GM23338 (cell line): ENCODE measurements around the gene RSPH1. TPM values are rescaled to one million over a fixed set of nuclear protein-coding genes. Genes with fewer than 3 reads are reported as not detected.

ENCODE experiments used
- ATAC-seq: fragments of 200-7000 bp; cut with Tn5 transposase; 3 replicates; pipeline ENCODE4 v1.9.1; 2020
- DNase-seq: peaks from one replicate; pipeline ENCODE4 v3.0.0-alpha.2; 2015; ENCODE audit warnings: low spot score
- H2AFZ ChIP-seq: fragments of 200-600 bp; sonication (generic); 2 replicates; pipeline ENCODE4 v1.8.0; 2016; ENCODE audit warnings: antibody characterized with exemption, mild to moderate bottlenecking, moderate library complexity
- H3F3A ChIP-seq: fragments of 200-600 bp; sonication (generic); replicated peaks from 2 replicates; pipeline ENCODE4 v1.8.0; 2017; ENCODE audit warnings: antibody characterized with exemption, mixed run types, low read depth
- H3K27ac ChIP-seq: fragments of 200-600 bp; sonication (generic); 2 replicates; pipeline ENCODE4 v1.6.1; 2016; ENCODE audit warnings: low read depth
- H3K27me3 ChIP-seq: fragments of 200-600 bp; sonication (generic); 2 replicates; pipeline ENCODE4 v1.8.0; 2016; ENCODE audit warnings: mild to moderate bottlenecking, mixed run types, moderate library complexity; ENCODE audit not compliant: insufficient read depth
- H3K36me3 ChIP-seq: fragments of 200-600 bp; sonication (generic); 2 replicates; pipeline ENCODE4 v1.8.0; 2016; ENCODE audit warnings: mild to moderate bottlenecking; ENCODE audit not compliant: insufficient read depth
- H3K4me1 ChIP-seq: fragments of 200-600 bp; sonication (generic); 2 replicates; pipeline ENCODE4 v1.8.0; 2016; ENCODE audit warnings: mild to moderate bottlenecking, moderate library complexity; ENCODE audit not compliant: insufficient read depth
- H3K4me2 ChIP-seq: fragments of 200-600 bp; sonication (generic); 2 replicates; pipeline ENCODE4 v1.7.1; 2017; ENCODE audit warnings: mixed run types
- H3K4me3 ChIP-seq: fragments of 200-600 bp; sonication (generic); 2 replicates; pipeline ENCODE4 v1.6.1; 2016; ENCODE audit warnings: mixed run types
- H3K79me2 ChIP-seq: fragments of 200-600 bp; sonication (generic); replicated peaks from 2 replicates; pipeline ENCODE4 v1.8.0; 2017; ENCODE audit warnings: mild to moderate bottlenecking; ENCODE audit not compliant: insufficient read depth
- H3K9me2 ChIP-seq: fragments of 200-600 bp; sonication (generic); 2 replicates; pipeline ENCODE4 v1.8.0; 2017; ENCODE audit not compliant: insufficient read depth
- H4K20me1 ChIP-seq: fragments of 200-600 bp; sonication (generic); replicated peaks from 2 replicates; pipeline ENCODE4 v1.8.0; 2017; ENCODE audit warnings: mild to moderate bottlenecking; ENCODE audit not compliant: insufficient read depth
- H3K27ac Mint-ChIP-seq: 2 replicates; pipeline ENCODE4 v1.8.0; 2020; ENCODE audit warnings: inconsistent platforms, mild to moderate bottlenecking, moderate library complexity, mixed read lengths
- H3K27me3 Mint-ChIP-seq: 3 replicates; pipeline ENCODE4 v1.8.0; 2022; ENCODE audit warnings: low read depth, mild to moderate bottlenecking, moderate library complexity, mixed read lengths, inconsistent platforms; ENCODE audit not compliant: insufficient read depth, poor library complexity
- H3K36me3 Mint-ChIP-seq: 3 replicates; pipeline ENCODE4 v1.8.0; 2021; ENCODE audit warnings: low read depth, mild to moderate bottlenecking, inconsistent platforms, moderate library complexity, mixed read lengths
- H3K4me1 Mint-ChIP-seq: 3 replicates; pipeline ENCODE4 v1.8.0; 2020; ENCODE audit warnings: mild to moderate bottlenecking, inconsistent platforms, mixed read lengths
- H3K4me3 Mint-ChIP-seq: 3 replicates; pipeline ENCODE4 v1.8.0; 2021; ENCODE audit warnings: moderate library complexity, mild to moderate bottlenecking, inconsistent platforms, mixed read lengths
- H3K9me3 Mint-ChIP-seq: 3 replicates; pipeline ENCODE4 v1.8.0; 2020; ENCODE audit warnings: moderate library complexity, mild to moderate bottlenecking, inconsistent platforms, mixed read lengths
- CREB1 ChIP-seq: fragments of 250-450 bp; sonication (Bioruptor Pico); IDR thresholded peaks from 2 replicates; pipeline ENCODE4 v1.5.0; 2020; ENCODE audit warnings: low read depth, mild to moderate bottlenecking, moderate library complexity
- EZH2 ChIP-seq: fragments of 200-600 bp; sonication (generic); IDR thresholded peaks from one replicate; pipeline ENCODE4 v1.8.0; 2017; ENCODE audit warnings: antibody characterized with exemption, mild to moderate bottlenecking, low read depth; ENCODE audit not compliant: unreplicated experiment
- EZH2phosphoT487 ChIP-seq: fragments of 200-600 bp; sonication (generic); IDR thresholded peaks from one replicate; pipeline ENCODE4 v1.8.1; 2018; ENCODE audit warnings: antibody characterized with exemption; ENCODE audit not compliant: unreplicated experiment
- JUNB ChIP-seq: IDR thresholded peaks from one replicate; pipeline ENCODE4 v1.6.1; 2016; ENCODE audit warnings: antibody characterized with exemption; ENCODE audit not compliant: unreplicated experiment
- POLR2AphosphoS5 ChIP-seq: IDR thresholded peaks from 2 replicates; pipeline ENCODE4 v1.6.1; 2016; ENCODE audit warnings: antibody characterized with exemption, low read depth
- STAT1 ChIP-seq: IDR thresholded peaks from one replicate; pipeline ENCODE4 v1.6.1; 2016; ENCODE audit warnings: antibody characterized with exemption; ENCODE audit not compliant: unreplicated experiment
- ZNF114 ChIP-seq: fragments of 250-450 bp; sonication (Bioruptor Pico); IDR thresholded peaks from 2 replicates; pipeline ENCODE4 v1.5.0; 2020; ENCODE audit warnings: mild to moderate bottlenecking, moderate library complexity
- ZNF331 ChIP-seq: fragments of 250-450 bp; sonication (Bioruptor Pico); IDR thresholded peaks from 2 replicates; pipeline ENCODE4 v1.5.0; 2020; ENCODE audit warnings: low read depth, mild to moderate bottlenecking, moderate library complexity
- polyA plus RNA-seq: library from polyadenylated mRNA; unstranded; fragments of >200 nt; fragmentation: Nextera tagmentation; extraction: Ambion mirVana; gene quantifications from 2 replicates; pipeline ENCODE4 v1.2.1, GENCODE V29; 2016
- total RNA-seq: library from RNA; depleted of rRNA; stranded (reverse); fragments of >200 nt; shearing (Covaris generic); gene quantifications from 2 replicates; pipeline ENCODE4 v1.2.3, GENCODE V29; 2014
- TF ChIP-seq, protein P1 (sequence below), 2 experiments: fragments of 200-600 bp in 1 of 2; sonication (generic) in 1 of 2; conservative IDR thresholded peaks; 2 replicates each; pipeline versions ENCODE4 v1.5.1 to v1.6.1; 2016 to 2017; ENCODE audit warnings: antibody characterized with exemption in 2 of 2, low read depth in 2 of 2, mild to moderate bottlenecking in 2 of 2, moderate library complexity in 1 of 2
- TF ChIP-seq, protein P2 (sequence below): IDR thresholded peaks from 2 replicates; pipeline ENCODE4 v1.6.1; 2016; ENCODE audit warnings: antibody characterized with exemption
- TF ChIP-seq, protein P3 (sequence below): fragments of 250-450 bp; sonication (Bioruptor Pico); IDR thresholded peaks from 2 replicates; pipeline ENCODE4 v1.5.0; 2020; ENCODE audit warnings: mild to moderate bottlenecking, moderate library complexity

Gene RSPH1
- total and polyA plus RNA-seq, 2 experiments from 2014 or later, result 0.23 TPM; not detected in 1

GRCh38 chr21:42432695-42433094 lies 63.3 kb downstream of the RSPH1 start:
- Histone ChIP-seq H3K79me2 (no peaks in the 10 kb centered on the region), H3F3A (no peaks in the 10 kb centered on the region), H3K9me2 (no peaks in the 10 kb centered on the region), H4K20me1 (no peaks in the 10 kb centered on the region), H3K36me3 (no peaks in the 10 kb centered on the region), H3K27ac (no peak overlapping the region), H3K4me2 (no peak overlapping the region), H3K4me1 (no peaks in the 10 kb centered on the region), H3K4me3 (no peak overlapping the region), H2AFZ (no peak overlapping the region), H3K27me3 (no peaks in the 10 kb centered on the region)
- no peaks in the 10 kb centered on the region for H3K4me1 Mint-ChIP-seq
- peaks cover 7% of the 10 kb centered on the region for H3K27me3 Mint-ChIP-seq
- ATAC-seq, result no peak
- H3K4me3 Mint-ChIP-seq, result no peak overlapping the region
- H3K9me3 Mint-ChIP-seq, result peaks cover 27% of the 10 kb centered on the region
- no peaks in the 10 kb centered on the region for H3K36me3 Mint-ChIP-seq
- no peak for DNase-seq
- no peak overlapping the region for H3K27ac Mint-ChIP-seq
- TF ChIP-seq JUNB (no peak), ZNF331 (no peak), CREB1 (CRISPR knock-in tag) (no peak), EZH2 (no peak), POLR2AphosphoS5 (no peak), EZH2phosphoT487 (no peak), ZNF114 (CRISPR knock-in tag) (no peak)
- TF ChIP-seq, protein P1, sequence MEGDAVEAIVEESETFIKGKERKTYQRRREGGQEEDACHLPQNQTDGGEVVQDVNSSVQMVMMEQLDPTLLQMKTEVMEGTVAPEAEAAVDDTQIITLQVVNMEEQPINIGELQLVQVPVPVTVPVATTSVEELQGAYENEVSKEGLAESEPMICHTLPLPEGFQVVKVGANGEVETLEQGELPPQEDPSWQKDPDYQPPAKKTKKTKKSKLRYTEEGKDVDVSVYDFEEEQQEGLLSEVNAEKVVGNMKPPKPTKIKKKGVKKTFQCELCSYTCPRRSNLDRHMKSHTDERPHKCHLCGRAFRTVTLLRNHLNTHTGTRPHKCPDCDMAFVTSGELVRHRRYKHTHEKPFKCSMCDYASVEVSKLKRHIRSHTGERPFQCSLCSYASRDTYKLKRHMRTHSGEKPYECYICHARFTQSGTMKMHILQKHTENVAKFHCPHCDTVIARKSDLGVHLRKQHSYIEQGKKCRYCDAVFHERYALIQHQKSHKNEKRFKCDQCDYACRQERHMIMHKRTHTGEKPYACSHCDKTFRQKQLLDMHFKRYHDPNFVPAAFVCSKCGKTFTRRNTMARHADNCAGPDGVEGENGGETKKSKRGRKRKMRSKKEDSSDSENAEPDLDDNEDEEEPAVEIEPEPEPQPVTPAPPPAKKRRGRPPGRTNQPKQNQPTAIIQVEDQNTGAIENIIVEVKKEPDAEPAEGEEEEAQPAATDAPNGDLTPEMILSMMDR (conservative IDR thresholded peaks at IDR 0.05; ENCODE audit: low read depth in 2 of 2), result no peak
- TF ChIP-seq, protein P2, sequence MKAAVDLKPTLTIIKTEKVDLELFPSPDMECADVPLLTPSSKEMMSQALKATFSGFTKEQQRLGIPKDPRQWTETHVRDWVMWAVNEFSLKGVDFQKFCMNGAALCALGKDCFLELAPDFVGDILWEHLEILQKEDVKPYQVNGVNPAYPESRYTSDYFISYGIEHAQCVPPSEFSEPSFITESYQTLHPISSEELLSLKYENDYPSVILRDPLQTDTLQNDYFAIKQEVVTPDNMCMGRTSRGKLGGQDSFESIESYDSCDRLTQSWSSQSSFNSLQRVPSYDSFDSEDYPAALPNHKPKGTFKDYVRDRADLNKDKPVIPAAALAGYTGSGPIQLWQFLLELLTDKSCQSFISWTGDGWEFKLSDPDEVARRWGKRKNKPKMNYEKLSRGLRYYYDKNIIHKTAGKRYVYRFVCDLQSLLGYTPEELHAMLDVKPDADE, result no peak

DNA sequence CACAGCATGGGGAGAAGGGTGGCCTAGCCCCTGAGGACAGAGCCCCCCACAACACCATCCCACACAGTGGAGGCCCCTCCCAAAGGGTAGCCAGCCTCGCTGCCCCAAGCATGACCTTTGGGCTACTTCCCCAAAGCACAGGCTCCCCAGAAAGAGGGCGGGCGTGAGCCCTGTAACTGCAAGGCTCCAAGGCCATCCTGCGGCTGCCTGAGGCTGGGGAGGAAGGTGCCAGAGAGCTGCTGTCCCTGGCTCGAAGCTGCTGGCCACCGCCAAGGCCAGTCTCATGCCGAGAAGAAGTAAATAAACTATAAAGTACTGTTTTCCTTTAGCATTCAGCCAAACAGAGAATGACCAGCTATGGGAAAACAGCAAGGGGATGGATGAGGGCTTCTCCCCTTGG lies 64.8 kb downstream of the RSPH1 start:
- Histone ChIP-seq H3K4me3 (no peak overlapping the region), H3K9me2 (no peaks in the 10 kb centered on the region), H3K27me3 (no peaks in the 10 kb centered on the region), H3K79me2 (no peaks in the 10 kb centered on the region), H4K20me1 (no peaks in the 10 kb centered on the region), H3F3A (no peaks in the 10 kb centered on the region), H3K27ac (no peak overlapping the region), H3K36me3 (no peaks in the 10 kb centered on the region), H3K4me2 (no peak overlapping the region), H2AFZ (no peak overlapping the region), H3K4me1 (no peaks in the 10 kb centered on the region)
- H3K9me3 Mint-ChIP-seq, result peaks cover 27% of the 10 kb centered on the region
- H3K27me3 Mint-ChIP-seq, result peaks cover 7% of the 10 kb centered on the region
- ATAC-seq (no peak), DNase-seq (no peak)
- no peak overlapping the region for H3K27ac Mint-ChIP-seq
- H3K4me1 Mint-ChIP-seq, result no peaks in the 10 kb centered on the region
- H3K36me3 Mint-ChIP-seq, result no peaks in the 10 kb centered on the region
- H3K4me3 Mint-ChIP-seq, result no peak overlapping the region
- TF ChIP-seq, protein P3, sequence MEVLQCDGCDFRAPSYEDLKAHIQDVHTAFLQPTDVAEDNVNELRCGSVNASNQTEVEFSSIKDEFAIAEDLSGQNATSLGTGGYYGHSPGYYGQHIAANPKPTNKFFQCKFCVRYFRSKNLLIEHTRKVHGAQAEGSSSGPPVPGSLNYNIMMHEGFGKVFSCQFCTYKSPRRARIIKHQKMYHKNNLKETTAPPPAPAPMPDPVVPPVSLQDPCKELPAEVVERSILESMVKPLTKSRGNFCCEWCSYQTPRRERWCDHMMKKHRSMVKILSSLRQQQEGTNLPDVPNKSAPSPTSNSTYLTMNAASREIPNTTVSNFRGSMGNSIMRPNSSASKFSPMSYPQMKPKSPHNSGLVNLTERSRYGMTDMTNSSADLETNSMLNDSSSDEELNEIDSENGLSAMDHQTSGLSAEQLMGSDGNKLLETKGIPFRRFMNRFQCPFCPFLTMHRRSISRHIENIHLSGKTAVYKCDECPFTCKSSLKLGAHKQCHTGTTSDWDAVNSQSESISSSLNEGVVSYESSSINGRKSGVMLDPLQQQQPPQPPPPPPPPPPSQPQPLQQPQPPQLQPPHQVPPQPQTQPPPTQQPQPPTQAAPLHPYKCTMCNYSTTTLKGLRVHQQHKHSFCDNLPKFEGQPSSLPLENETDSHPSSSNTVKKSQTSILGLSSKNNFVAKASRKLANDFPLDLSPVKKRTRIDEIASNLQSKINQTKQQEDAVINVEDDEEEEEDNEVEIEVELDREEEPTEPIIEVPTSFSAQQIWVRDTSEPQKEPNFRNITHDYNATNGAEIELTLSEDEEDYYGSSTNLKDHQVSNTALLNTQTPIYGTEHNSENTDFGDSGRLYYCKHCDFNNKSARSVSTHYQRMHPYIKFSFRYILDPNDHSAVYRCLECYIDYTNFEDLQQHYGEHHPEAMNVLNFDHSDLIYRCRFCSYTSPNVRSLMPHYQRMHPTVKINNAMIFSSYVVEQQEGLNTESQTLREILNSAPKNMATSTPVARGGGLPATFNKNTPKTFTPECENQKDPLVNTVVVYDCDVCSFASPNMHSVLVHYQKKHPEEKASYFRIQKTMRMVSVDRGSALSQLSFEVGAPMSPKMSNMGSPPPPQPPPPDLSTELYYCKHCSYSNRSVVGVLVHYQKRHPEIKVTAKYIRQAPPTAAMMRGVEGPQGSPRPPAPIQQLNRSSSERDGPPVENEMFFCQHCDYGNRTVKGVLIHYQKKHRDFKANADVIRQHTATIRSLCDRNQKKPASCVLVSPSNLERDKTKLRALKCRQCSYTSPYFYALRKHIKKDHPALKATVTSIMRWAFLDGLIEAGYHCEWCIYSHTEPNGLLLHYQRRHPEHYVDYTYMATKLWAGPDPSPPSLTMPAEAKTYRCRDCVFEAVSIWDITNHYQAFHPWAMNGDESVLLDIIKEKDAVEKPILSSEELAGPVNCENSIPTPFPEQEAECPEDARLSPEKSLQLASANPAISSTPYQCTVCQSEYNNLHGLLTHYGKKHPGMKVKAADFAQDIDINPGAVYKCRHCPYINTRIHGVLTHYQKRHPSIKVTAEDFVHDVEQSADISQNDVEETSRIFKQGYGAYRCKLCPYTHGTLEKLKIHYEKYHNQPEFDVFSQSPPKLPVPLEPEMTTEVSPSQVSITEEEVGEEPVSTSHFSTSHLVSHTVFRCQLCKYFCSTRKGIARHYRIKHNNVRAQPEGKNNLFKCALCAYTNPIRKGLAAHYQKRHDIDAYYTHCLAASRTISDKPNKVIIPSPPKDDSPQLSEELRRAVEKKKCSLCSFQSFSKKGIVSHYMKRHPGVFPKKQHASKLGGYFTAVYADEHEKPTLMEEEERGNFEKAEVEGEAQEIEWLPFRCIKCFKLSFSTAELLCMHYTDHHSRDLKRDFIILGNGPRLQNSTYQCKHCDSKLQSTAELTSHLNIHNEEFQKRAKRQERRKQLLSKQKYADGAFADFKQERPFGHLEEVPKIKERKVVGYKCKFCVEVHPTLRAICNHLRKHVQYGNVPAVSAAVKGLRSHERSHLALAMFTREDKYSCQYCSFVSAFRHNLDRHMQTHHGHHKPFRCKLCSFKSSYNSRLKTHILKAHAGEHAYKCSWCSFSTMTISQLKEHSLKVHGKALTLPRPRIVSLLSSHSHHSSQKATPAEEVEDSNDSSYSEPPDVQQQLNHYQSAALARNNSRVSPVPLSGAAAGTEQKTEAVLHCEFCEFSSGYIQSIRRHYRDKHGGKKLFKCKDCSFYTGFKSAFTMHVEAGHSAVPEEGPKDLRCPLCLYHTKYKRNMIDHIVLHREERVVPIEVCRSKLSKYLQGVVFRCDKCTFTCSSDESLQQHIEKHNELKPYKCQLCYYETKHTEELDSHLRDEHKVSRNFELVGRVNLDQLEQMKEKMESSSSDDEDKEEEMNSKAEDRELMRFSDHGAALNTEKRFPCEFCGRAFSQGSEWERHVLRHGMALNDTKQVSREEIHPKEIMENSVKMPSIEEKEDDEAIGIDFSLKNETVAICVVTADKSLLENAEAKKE (CRISPR knock-in tag), result no peak
- TF ChIP-seq ZNF114 (CRISPR knock-in tag) (no peak), STAT1 (no peak), EZH2 (no peak), ZNF331 (no peak), POLR2AphosphoS5 (no peak), EZH2phosphoT487 (no peak)
- TF ChIP-seq, protein P1 (conservative IDR thresholded peaks at IDR 0.05; ENCODE audit: low read depth in 2 of 2), result no peak
